DND-41 (cell line): ENCODE data around the gene JAKMIP1.

ENCODE experiments used
- ATAC-seq: fragments of 200-7000 bp; cut with Tn5 transposase; 3 replicates; pipeline ENCODE4 v1.9.1; 2021; ENCODE audit warnings: low read depth; ENCODE audit not compliant: insufficient read depth
- DNase-seq: peaks from one replicate; pipeline ENCODE4 v3.0.0-alpha.2; 2020
- H2AFZ ChIP-seq: 2 replicates; pipeline ENCODE4 v1.6.0; 2012; ENCODE audit warnings: low read depth, low read length
- H3K27ac ChIP-seq: 2 replicates; pipeline ENCODE4 v1.5.1; 2012; ENCODE audit warnings: low read length, inconsistent platforms
- H3K27me3 ChIP-seq: fragments of 200-600 bp; sonication (generic); 2 replicates; pipeline ENCODE4 v1.6.0; 2012; ENCODE audit warnings: low read length, mild to moderate bottlenecking, inconsistent platforms; ENCODE audit not compliant: insufficient read depth, poor library complexity
- H3K36me3 ChIP-seq: 2 replicates; pipeline ENCODE4 v1.5.1; 2012; ENCODE audit warnings: low read length, inconsistent platforms; ENCODE audit not compliant: insufficient read depth
- H3K4me1 ChIP-seq: 2 replicates; pipeline ENCODE4 v1.5.1; 2012; ENCODE audit warnings: mild to moderate bottlenecking, low read length; ENCODE audit not compliant: insufficient read depth
- H3K4me2 ChIP-seq: 2 replicates; pipeline ENCODE4 v1.6.0; 2012; ENCODE audit warnings: mild to moderate bottlenecking, moderate library complexity, low read length, inconsistent platforms; ENCODE audit not compliant: insufficient read depth
- H3K4me3 ChIP-seq, 2 experiments: fragments of 200-600 bp in 1 of 2; shearing (Covaris generic) in 1 of 2; 2 replicates each; pipeline ENCODE4 v1.5.1; 2012 to 2016; ENCODE audit warnings: inconsistent platforms in 2 of 2, low read length in 2 of 2, mild to moderate bottlenecking in 2 of 2, low read depth in 1 of 2, moderate library complexity in 1 of 2
- H3K79me2 ChIP-seq: 2 replicates; pipeline ENCODE4 v1.6.0; 2012; ENCODE audit warnings: low read length, inconsistent platforms; ENCODE audit not compliant: insufficient read depth
- H3K9ac ChIP-seq: 2 replicates; pipeline ENCODE4 v1.6.0; 2012; ENCODE audit warnings: low read depth, mild to moderate bottlenecking, inconsistent platforms, low read length, moderate library complexity
- H3K9me3 ChIP-seq: 2 replicates; pipeline ENCODE4 v1.5.1; 2012; ENCODE audit warnings: low read length, moderate library complexity, mild to moderate bottlenecking, inconsistent platforms; ENCODE audit not compliant: insufficient read depth, severe bottlenecking
- H4K20me1 ChIP-seq: 2 replicates; pipeline ENCODE4 v1.6.0; 2012; ENCODE audit warnings: low read length; ENCODE audit not compliant: insufficient read depth
- CTCF ChIP-seq: IDR thresholded peaks from 2 replicates; pipeline ENCODE4 v1.5.1; 2012; ENCODE audit warnings: borderline replicate concordance, low read length, moderate library complexity, mild to moderate bottlenecking; ENCODE audit not compliant: poor library complexity, severe bottlenecking; ENCODE audit errors: extremely low read depth
- EZH2 ChIP-seq: IDR thresholded peaks from 3 replicates; pipeline ENCODE4 v1.6.1; 2012; ENCODE audit warnings: borderline replicate concordance, low read depth, mild to moderate bottlenecking, moderate library complexity, low read length, inconsistent platforms; ENCODE audit not compliant: severe bottlenecking

JAKMIP1 gene

GRCh38 chr4:6106156-6106555 lies 94.2 kb downstream of the JAKMIP1 start:
- ATAC-seq (no peak), DNase-seq (no peak)
- Histone ChIP-seq H2AFZ (no peak overlapping the region), H3K79me2 (no peaks in the 10 kb centered on the region), H3K4me2 (no peak overlapping the region), H3K36me3 (no peaks in the 10 kb centered on the region), H4K20me1 (0 out of 2 replicates have a peak, but pooled peaks cover 2% of the 10 kb centered on the region), H3K4me1 (no peaks in the 10 kb centered on the region), H3K9me3 (no peaks in the 10 kb centered on the region), H3K4me3 (no peak overlapping the region), H3K27me3 (no peaks in the 10 kb centered on the region), H3K27ac (no peak overlapping the region), H3K9ac (no peak overlapping the region)
- TF ChIP-seq EZH2 (no peak), CTCF (no peak)

DNA sequence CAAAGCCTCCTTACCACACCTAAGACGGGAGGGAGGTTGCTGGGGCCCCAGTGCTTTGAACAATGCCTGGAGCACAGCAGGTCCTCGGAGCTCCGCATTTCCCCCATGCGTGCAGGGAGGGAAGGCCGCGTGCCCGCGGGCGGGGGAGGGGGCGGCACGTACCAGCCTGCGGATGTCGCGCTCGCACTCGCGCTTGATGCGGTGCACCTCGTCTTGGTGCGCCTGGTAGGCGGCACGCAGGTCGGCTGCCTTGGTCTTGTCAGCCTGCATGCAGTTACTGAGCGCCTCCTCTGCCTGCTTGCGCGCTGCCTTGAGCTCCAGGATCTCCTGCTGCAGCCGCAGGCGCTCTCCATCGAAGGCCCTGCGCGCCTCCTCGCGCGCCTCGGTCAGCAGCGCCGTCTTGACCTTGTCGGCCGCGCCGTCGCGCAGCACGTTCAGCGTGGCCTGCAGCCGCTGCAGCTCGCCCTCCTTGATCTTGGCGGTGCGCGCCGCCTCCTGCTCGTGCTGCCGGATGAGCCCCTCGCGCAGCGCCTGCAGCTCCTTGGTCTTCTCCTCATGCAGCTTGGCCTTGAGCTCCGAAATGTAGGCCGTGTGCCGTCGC lies 94.9 kb downstream of the JAKMIP1 start:
- DNase-seq (no peak), ATAC-seq (no peak)
- H3K27me3 ChIP-seq = no peaks in the 10 kb centered on the region
- no peak for TF ChIP-seq EZH2
- TF ChIP-seq CTCF = no peak
- no peak overlapping the region for H2AFZ ChIP-seq
- H3K79me2 ChIP-seq = no peaks in the 10 kb centered on the region
- no peak overlapping the region for H3K27ac ChIP-seq
- no peak overlapping the region for H3K4me3 ChIP-seq
- no peaks in the 10 kb centered on the region for H3K4me1 ChIP-seq
- H3K9ac ChIP-seq = no peak overlapping the region
- no peaks in the 10 kb centered on the region for H3K36me3 ChIP-seq
- 0 out of 2 replicates have a peak, but pooled peaks cover under 1% of the 10 kb centered on the region for H4K20me1 ChIP-seq
- no peak overlapping the region for H3K4me2 ChIP-seq
- no peaks in the 10 kb centered on the region for H3K9me3 ChIP-seq

DNA sequence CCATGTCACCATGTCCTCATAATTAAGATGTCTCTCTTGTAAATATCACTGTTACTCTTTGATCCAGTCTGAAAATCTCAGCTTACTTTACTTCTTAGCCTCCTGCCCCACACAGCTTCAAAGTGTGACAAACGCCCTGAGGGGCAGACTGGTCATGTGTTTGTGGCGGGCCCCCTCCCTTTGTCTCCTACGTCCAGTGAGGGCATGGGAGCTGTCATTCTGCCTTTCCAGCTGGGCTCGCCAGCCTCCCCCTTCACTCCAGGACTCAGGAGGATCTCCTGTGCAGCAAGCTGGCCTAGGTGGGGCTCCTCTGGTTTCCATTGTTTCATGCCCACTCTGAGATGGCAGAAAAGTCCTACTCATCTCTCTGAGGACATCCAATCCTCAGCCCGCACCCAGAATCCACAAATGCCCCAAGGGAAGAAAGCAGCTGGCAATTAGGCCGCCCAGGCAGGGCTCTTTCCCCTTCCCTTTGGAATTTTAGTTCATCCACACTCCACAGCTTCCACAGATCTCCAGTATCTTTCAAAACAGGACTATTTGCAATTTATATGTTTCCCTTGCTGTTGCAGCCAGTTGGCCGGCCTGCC lies 95.7 kb downstream of the JAKMIP1 start:
- Histone ChIP-seq H3K79me2 (no peaks in the 10 kb centered on the region), H3K9me3 (no peaks in the 10 kb centered on the region), H3K4me3 (no peak overlapping the region), H3K4me1 (no peaks in the 10 kb centered on the region), H3K4me2 (no peak overlapping the region), H3K27ac (no peak overlapping the region), H3K36me3 (no peaks in the 10 kb centered on the region), H2AFZ (no peak overlapping the region), H3K27me3 (no peaks in the 10 kb centered on the region), H3K9ac (no peak overlapping the region), H4K20me1 (no peaks in the 10 kb centered on the region)
- DNase-seq (no peak), ATAC-seq (no peak)
- no peak for TF ChIP-seq CTCF
- no peak for TF ChIP-seq EZH2
